SK-N-MC (cell line): ENCODE measurements around the gene TGM5.
A peak's percentile ranks its signal among the peaks of the same experiment; 100 is the strongest.

Experiments
- DNase-seq: peaks from one replicate; pipeline ENCODE4 v3.0.0-alpha.2; 2011; ENCODE audit warnings: low read depth, low spot score
- H3K27ac ChIP-seq: fragments of 200-600 bp; sonication (generic); 2 replicates; pipeline ENCODE4 v1.5.1; 2016; ENCODE audit warnings: mixed run types
- H3K36me3 ChIP-seq: fragments of 200-600 bp; sonication (generic); 2 replicates; pipeline ENCODE4 v1.6.1; 2017; ENCODE audit warnings: antibody characterized with exemption, low read length, mixed read lengths; ENCODE audit not compliant: insufficient read depth
- H3K4me3 ChIP-seq: fragments of 200-600 bp; sonication (generic); 2 replicates; pipeline ENCODE4 v1.5.1; 2016
- H3K9ac ChIP-seq: fragments of 200-600 bp; sonication (generic); 2 replicates; pipeline ENCODE4 v1.8.0; 2017; ENCODE audit warnings: mixed run types, mixed read lengths; ENCODE audit not compliant: insufficient read length
- H3K9me3 ChIP-seq: fragments of 200-600 bp; sonication (generic); 2 replicates; pipeline ENCODE4 v1.6.1; 2017; ENCODE audit warnings: low read depth, mild to moderate bottlenecking, antibody characterized with exemption, low read length, moderate library complexity, mixed read lengths
- EZH2 ChIP-seq: fragments of 200-600 bp; sonication (generic); IDR thresholded peaks from one replicate; pipeline ENCODE4 v1.6.1; 2017; ENCODE audit warnings: antibody characterized with exemption
- FOXP2 ChIP-seq: optimal IDR thresholded peaks from 2 replicates; pipeline ENCODE3; 2011; ENCODE audit warnings: mild to moderate bottlenecking, moderate library complexity; ENCODE audit not compliant: insufficient read depth; ENCODE audit errors: extremely low read length, control extremely low read depth
- POLR2AphosphoS5 ChIP-seq: IDR thresholded peaks from 2 replicates; pipeline ENCODE4 v1.6.1; 2012; ENCODE audit warnings: mild to moderate bottlenecking, low read depth, low read length, borderline replicate concordance

The TGM5 gene

DNA sequence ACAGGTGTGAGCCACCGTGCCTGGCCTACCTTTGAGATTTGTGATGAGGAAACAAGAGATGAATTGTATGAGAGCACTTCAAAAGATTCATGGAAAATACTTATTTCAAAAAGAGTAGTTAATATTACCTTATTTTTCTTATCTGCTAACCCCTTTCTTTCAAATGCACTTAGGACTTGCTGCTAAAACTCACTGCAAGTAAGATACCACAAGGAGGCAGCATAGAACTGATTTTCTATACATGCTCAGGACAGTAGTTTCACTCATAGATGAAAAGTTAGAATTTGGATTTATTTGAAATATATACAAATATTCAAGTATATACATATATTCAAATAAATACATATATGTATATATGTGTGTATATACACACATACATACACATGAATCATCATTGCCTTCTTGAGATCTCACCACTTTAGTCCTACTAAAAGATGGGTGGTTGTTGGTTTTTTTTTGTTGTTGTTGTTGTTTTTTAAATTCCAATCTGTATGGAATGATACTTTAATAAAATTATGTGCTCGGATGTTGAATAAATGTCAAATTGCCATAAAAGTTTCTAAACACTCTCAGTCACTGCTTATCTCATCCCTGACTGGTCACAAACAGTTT, 79.1 kb downstream of the TGM5 start:
- Histone ChIP-seq H3K27ac (no peak overlapping the region), H3K4me3 (no peak overlapping the region), H3K36me3 (no peaks in the 10 kb centered on the region; the same call in 1 of the 2 replicates), H3K9ac (no peak overlapping the region), H3K9me3 (no peaks in the 10 kb centered on the region)
- DNase-seq: peak; percentile 10
- no peak for TF ChIP-seq POLR2AphosphoS5
- no peak for TF ChIP-seq FOXP2
- TF ChIP-seq EZH2: no peak

GRCh38 chr15:43186003-43186353, 80.8 kb downstream of the TGM5 start:
- Histone ChIP-seq H3K4me3 (peak overlapping the region; percentile 76), H3K27ac (no peak overlapping the region), H3K9me3 (no peaks in the 10 kb centered on the region), H3K9ac (peak overlapping the region; percentile 5), H3K36me3 (no peaks in the 10 kb centered on the region; the same call in 1 of the 2 replicates)
- no peak for DNase-seq
- TF ChIP-seq POLR2AphosphoS5 (no peak), FOXP2 (no peak), EZH2 (no peak)

DNA sequence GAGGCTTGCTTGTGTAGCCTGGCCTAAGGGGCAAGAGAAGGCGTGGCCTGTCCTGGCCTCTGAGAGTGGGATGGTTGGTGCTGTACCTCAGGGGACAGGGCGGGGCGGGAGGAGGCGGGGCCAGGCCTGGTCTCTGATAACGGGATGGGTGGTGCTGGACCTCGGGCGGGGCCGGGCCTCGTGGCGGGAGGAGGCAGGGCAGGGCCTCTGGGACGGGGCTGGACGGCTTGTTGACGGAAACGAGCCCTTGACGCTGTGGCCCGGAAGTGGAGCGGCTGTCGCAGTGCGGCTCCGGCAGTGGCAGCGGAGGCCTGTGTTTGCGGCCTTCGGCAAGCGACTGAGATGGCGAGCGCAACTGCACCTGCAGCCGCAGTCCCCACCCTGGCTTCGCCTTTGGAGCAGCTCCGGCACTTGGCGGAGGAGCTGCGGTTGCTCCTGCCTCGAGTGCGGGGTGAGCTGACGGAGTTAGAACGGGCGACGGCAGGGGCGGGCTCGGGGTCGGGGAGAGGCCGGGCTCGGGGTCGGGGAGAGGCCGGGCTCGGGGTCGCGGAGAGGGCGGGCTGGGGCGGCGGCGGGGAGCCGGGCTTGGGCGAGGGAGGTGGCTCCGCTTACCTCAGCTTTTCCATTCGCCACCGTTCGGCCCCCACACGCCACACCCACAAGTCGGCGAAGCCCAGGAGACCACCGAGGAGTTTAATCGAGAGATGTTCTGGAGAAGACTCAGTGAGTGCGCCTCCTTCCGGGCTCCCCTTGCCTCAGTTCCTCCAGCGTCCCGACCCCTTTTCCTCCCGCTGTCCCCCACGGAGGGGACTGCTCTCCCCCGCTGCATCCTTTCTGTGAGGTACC, 81.3 kb downstream of the TGM5 start, which contains the start of gene CCNDBP1:
TSS of gene CCNDBP1 (plus strand) at position 247 of the 846 bp plus-strand sequence. CDS start at position 343, 96 bp downstream.
- H3K9ac ChIP-seq: peak within 1 kb of the TSS; percentile 59
- no peaks in the 10 kb centered on the region for H3K36me3 ChIP-seq
- TF ChIP-seq FOXP2: peak; percentile 43
- TF ChIP-seq EZH2: no peak
- peak; percentile 41; the same call in 1 of the 2 replicates for TF ChIP-seq POLR2AphosphoS5
- no peak for DNase-seq
- no peak within 1 kb of the TSS for H3K27ac ChIP-seq
- H3K9me3 ChIP-seq: no peaks in the 10 kb centered on the region
- peak within 1 kb of the TSS; percentile 76 for H3K4me3 ChIP-seq

GRCh38 chr15:43184407-43185124, 82.2 kb downstream of the TGM5 start:
- Histone ChIP-seq H3K36me3 (no peaks in the 10 kb centered on the region), H3K9ac (no peak overlapping the region), H3K9me3 (no peaks in the 10 kb centered on the region), H3K27ac (no peak overlapping the region), H3K4me3 (peak overlapping the region; percentile 76)
- TF ChIP-seq FOXP2 (no peak), POLR2AphosphoS5 (no peak), EZH2 (no peak)
- DNase-seq: no peak

DNA sequence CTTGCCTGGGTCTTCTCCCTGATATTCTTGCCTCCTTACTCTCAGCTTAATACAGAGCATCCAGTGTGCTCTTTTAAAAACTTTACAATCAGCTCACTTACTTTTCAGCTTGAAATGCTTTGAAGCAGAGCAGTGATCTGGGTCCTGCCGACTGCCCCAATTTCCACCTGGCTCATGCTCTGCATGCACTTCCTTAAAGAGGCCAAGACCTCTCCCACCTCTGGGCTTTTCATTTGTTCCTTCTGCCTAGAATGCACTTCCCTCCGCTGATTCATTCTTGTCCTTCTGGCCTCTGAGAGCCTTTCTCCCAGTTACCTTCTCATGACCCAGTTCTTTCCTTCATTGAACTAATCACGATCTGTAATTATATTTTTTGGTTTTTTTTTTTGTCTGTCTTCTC, 83.5 kb downstream of the TGM5 start:
- no peak for TF ChIP-seq POLR2AphosphoS5
- no peak for TF ChIP-seq EZH2
- no peak for TF ChIP-seq FOXP2
- Histone ChIP-seq H3K9me3 (no peaks in the 10 kb centered on the region), H3K9ac (no peak overlapping the region), H3K36me3 (no peaks in the 10 kb centered on the region), H3K27ac (no peak overlapping the region), H3K4me3 (no peak overlapping the region)
- no peak for DNase-seq
